ENCODE results near the gene TMEM53. TPM values are rescaled to one million over a fixed set of nuclear protein-coding genes. Genes with fewer than 3 reads are reported as not detected.

The TMEM53 gene
- total and polyA plus RNA-seq, 2 donors (not counting 3 experiments of a cell fraction or from before 2014, with no cell fraction given), result 5.3 to 16.5 TPM

DNA sequence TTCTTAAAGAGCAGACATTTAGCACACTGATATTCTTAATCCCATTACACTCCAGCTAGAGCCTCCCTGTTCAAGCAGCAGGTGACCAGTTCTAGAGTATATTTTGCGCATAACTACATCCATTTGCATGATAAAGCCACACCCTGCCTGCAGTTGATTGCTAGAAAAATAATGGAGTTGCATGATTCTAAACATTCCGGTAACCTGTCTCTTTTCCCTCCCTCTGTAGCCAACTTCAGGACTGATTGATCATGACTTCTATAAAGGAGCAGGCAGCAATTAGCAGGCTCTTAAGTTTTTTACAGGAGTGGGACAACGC is 15.1 kb upstream of the TMEM53 start:
- Histone ChIP-seq H2AFZ (ENCODE audit: low read depth, low read length) (no peak overlapping the region), H3K4me1 (ENCODE audit: control insufficient read depth, extremely low read depth, insufficient read depth, low read length) (no peaks in the 10 kb centered on the region), H3K9ac (replicated peaks; ENCODE audit: extremely low read depth, insufficient read depth, low read length) (no peak overlapping the region), H3K9me3 (replicated peaks; ENCODE audit: control insufficient read depth, insufficient read depth, low read length) (no peaks in the 10 kb centered on the region), H3K79me2 (ENCODE audit: control insufficient read depth, insufficient read depth, low read length) (no peaks in the 10 kb centered on the region), H4K20me1 (replicated peaks; ENCODE audit: control insufficient read depth, extremely low read depth, insufficient read depth, low read length) (no peaks in the 10 kb centered on the region), H3K36me3 (ENCODE audit: control insufficient read depth in 2 of 2, extremely low read depth in 1 of 2, insufficient read depth in 2 of 2, low read length in 2 of 2) (no peaks in the 10 kb centered on the region), H3K27me3 (ENCODE audit: control insufficient read depth in 2 of 2, insufficient read depth in 2 of 2, low read length in 2 of 2) (peaks cover 5 to 11% of the 10 kb centered on the region in 2 experiments), H3K9me1 (replicated peaks; ENCODE audit: control insufficient read depth, extremely low read depth, insufficient read depth, low read length) (no peaks in the 10 kb centered on the region), H3K27ac (ENCODE audit: insufficient read depth, low read depth, low read length) (no peak overlapping the region), H3K4me3 (replicated peaks in 1 of 3; ENCODE audit: insufficient read depth in 1 of 3, low read depth in 1 of 3, low read length in 3 of 3) (no peak overlapping the region), H3K4me2 (ENCODE audit: insufficient read depth, low read length) (no peak overlapping the region)
- FAIRE-seq, result no peak
- TF ChIP-seq FOS (IDR thresholded peaks at IDR 0.05; ENCODE audit: borderline replicate concordance, insufficient read depth, low read length) (no peak), POLR2AphosphoS5 (IDR thresholded peaks at IDR 0.05; ENCODE audit: insufficient read depth, low read depth, low read length) (no peak), EZH2 (IDR thresholded peaks at IDR 0.05; ENCODE audit: borderline replicate concordance, low read depth, low read length, severe bottlenecking) (no peak), POLR2A (IDR thresholded peaks at IDR 0.05; ENCODE audit: low read depth, low read length) (no peak), GATA2 (IDR thresholded peaks at IDR 0.05; ENCODE audit: insufficient read depth, insufficient read length, low read depth, low read length) (no peak), MYC (IDR thresholded peaks at IDR 0.05; ENCODE audit: low read depth, low read length) (no peak), JUN (IDR thresholded peaks at IDR 0.05; ENCODE audit: borderline replicate concordance, insufficient read depth, insufficient read length, low read depth) (no peak)
- TF ChIP-seq, protein P1, sequence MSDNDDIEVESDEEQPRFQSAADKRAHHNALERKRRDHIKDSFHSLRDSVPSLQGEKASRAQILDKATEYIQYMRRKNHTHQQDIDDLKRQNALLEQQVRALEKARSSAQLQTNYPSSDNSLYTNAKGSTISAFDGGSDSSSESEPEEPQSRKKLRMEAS (IDR thresholded peaks at IDR 0.05; ENCODE audit: insufficient read depth, insufficient read length), result no peak
- TF ChIP-seq, protein P2, sequence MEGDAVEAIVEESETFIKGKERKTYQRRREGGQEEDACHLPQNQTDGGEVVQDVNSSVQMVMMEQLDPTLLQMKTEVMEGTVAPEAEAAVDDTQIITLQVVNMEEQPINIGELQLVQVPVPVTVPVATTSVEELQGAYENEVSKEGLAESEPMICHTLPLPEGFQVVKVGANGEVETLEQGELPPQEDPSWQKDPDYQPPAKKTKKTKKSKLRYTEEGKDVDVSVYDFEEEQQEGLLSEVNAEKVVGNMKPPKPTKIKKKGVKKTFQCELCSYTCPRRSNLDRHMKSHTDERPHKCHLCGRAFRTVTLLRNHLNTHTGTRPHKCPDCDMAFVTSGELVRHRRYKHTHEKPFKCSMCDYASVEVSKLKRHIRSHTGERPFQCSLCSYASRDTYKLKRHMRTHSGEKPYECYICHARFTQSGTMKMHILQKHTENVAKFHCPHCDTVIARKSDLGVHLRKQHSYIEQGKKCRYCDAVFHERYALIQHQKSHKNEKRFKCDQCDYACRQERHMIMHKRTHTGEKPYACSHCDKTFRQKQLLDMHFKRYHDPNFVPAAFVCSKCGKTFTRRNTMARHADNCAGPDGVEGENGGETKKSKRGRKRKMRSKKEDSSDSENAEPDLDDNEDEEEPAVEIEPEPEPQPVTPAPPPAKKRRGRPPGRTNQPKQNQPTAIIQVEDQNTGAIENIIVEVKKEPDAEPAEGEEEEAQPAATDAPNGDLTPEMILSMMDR (IDR thresholded peaks at IDR 0.05; ENCODE audit: extremely low read depth in 1 of 2, insufficient read depth in 1 of 2, low read depth in 1 of 2, low read length in 2 of 2), result no peak
- no peak for DNase-seq (ENCODE audit: low read depth, low spot score)
- dilution Hi-C loops (cut with MboI; ENCODE audit: extremely low pct_ligation_motif_present, low sequenced_read_pairs), result no loop called here
- CTCF ChIA-PET, result no interaction called here
- POLR2A ChIA-PET, result no interaction called here
- intact Hi-C loops (cut with micrococcal nuclease), result no loop called here
- no TSS peak for BruUV-seq (replicated peaks)

Measured in endothelial cell of umbilical vein (primary cell).